ENCODE results near the gene RAD18.
A peak's percentile ranks its signal among the peaks of the same experiment; 100 is the strongest.

RAD18 gene

DNA sequence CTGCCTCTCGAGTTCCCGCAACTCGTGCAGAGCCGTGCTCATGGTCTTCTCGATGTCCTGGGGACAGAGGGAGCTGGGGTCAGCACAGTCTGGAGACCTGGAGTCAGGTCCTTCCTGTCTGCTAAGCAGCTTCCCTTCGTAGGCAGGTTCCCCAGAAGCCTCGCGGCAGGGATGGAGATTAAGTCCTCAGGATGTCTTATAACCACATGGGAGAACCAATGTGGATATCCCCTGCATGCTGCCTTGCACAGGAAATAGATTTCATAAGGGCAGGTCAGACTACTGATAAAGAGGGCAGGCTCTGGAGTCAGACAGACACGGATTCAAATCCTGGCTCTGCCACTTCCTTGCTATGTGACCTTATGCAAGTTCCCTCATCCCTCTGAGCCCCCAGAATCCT, 22.6 kb upstream of the RAD18 start:
- DNase-seq (ENCODE audit: low spot score): no peak

DNA sequence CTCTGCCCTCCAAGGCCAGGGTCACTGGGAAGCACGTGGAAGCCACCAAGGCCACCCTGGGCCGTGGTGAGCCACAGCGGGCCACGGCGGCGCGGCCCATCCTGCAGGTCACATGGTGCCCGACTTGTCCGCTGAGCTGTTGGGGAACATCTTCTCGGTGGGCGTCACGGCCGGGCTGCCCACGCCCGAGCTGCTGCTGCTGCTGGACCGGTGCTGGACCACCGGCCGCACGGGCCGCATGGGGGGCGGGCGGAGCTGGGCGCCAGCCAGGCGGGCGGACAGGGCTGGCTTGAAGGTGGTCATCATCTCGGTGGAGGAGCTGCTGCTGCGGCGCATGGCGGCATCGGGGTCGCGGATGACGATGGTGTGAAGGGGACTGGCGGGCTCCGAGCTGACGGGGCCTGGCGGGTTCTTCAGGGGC, 22.1 kb upstream of the RAD18 start:
- DNase-seq (ENCODE audit: low spot score): no peak

DNA sequence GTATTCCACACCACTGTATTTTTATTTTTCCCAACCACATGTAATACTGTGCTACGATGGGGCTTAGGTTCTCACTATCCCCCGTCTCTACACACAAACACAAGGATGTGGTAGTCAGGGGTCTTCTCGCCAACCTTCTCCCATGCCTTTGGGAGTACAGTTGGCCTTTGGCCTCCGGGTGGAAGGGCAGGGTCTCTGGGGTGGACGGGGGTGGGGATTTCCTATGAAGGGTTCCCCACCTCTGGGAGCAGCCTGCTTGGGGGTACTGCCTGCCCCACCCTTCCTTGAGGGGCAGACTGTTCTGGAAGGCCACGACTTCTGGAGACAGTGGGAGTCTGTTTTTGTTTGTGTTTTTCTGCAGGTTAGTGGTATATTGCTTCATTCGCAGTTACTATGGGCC, 21.3 kb upstream of the RAD18 start:
- no peak for DNase-seq (ENCODE audit: low spot score)

DNA sequence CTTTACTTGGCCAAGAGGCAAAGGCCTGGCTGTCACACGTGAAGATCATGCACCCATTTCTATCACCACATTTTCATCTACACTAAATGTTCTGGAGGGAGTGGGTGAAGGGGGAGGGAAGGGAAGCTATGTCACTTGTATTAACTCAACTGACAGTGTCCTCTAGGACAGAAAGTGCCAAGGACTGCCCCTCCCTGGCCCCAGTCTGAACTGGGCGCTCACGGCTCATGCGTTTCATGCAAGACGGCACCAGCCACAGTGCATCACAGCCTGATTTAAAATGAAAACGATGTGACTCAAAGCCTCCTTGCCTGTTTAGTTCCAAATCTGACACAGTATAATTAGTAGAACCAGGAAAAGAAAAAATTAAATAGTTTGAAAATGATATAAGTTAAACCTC, 20.8 kb upstream of the RAD18 start:
- DNase-seq (ENCODE audit: low spot score): no peak

GRCh38 chr3:8983591-8983990, 20.3 kb upstream of the RAD18 start:
- DNase-seq (ENCODE audit: low spot score): no peak

GRCh38 chr3:8983026-8983425, 19.8 kb upstream of the RAD18 start:
- no peak for DNase-seq (ENCODE audit: low spot score)

- no peak for DNase-seq (ENCODE audit: low spot score)
These were observed 19.2 kb upstream of the RAD18 start for GRCh38 chr3:8982509-8982908.

GRCh38 chr3:8981700-8982099, 18.4 kb upstream of the RAD18 start:
- no peak for DNase-seq (ENCODE audit: low spot score)

DNA sequence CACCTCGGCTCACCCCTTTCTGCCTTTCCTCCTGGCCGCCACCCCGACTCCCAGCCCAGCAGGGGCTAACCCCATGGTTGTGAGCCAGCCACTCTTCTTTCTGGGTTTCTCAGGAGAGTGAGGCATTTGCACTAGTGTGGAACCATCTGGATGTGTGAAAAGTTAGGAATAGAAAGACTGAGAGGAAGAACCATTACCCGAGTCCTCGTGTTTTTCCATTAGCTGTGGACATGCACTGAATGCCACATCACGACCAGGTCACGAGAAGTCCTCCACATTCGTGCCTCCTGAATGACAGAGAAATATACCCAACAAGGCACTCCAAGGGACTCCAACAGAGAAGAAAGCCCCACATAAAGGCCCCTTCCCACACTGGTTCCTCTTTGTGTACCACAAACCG, 18.0 kb upstream of the RAD18 start:
- no peak for DNase-seq (ENCODE audit: low spot score)

GRCh38 chr3:8980756-8981257, 17.5 kb upstream of the RAD18 start:
- DNase-seq (ENCODE audit: low spot score): no peak

DNA sequence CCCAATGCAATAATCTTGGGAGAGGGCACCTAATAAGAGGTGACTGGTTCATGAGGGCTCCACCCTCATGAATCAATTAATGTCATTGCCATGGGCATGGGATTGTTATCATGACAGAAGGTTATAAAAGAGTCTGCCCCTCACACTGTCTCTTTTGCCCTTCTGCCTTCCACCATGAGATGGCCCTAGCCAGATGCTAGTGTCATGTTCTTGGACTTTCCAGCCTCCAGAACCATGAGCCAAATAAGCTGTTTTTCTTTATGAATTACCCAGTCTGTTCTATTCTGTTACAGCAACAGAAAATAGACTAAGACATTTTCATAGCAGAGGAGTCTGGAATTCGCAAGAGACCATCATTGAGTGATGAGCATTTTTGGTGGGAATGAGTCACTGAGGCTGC, 16.0 kb upstream of the RAD18 start:
- no peak for DNase-seq (ENCODE audit: low spot score)

GRCh38 chr3:8978551-8978950, 15.3 kb upstream of the RAD18 start:
- no peak for DNase-seq (ENCODE audit: low spot score)

- DNase-seq (ENCODE audit: low spot score): no peak
These were observed 13.4 kb upstream of the RAD18 start for GRCh38 chr3:8976540-8977182.

DNA sequence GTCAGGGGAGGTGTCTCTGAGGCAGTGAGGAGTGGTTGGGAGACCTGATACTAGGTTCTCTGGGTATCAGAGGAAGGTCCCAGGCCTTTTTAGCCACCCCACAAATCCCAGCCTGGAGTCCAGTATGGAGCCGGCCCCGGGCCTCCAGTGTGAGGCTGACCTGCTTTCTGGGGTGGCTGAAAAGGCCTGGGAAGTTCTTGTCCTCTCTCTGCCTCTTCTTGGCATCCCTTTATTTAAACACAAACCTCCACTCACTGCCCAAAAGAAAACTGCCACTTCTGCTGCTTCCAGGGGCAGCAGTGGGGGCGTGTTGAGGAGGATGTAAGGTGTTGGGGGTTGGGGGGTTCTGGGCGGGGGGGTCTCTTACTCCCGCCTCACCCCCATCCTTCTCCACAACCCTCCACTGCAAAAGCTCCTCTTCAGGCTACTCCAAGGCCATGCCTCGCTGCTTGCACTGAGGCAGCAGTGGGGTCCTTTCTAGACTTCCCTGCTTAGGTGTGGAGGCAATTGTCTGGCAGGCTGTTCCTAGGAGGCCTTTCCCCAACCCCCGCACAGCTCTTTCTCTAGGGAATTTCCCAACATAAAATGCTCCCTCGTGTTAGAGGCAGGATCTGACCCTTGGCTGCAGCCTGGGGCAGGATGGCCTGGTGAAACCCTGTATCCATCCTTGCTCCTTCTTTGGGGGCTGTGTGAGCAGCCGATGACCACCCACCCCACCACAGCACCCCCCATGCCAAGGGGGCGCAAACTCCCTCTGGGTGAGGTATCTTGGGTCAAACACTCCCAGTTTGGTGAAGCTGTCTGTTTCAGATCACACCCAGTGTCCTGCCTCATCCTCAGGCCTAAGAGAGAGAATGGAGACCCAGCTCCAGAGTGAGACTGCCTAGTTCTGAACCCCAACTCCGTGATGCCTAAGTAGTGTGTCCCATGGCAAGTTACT, 12.1 kb upstream of the RAD18 start:
- no peak for DNase-seq (ENCODE audit: low spot score)

- DNase-seq (ENCODE audit: low spot score): no peak
These were observed 11.2 kb upstream of the RAD18 start for GRCh38 chr3:8974458-8974857.

GRCh38 chr3:8972639-8973038, 9.4 kb upstream of the RAD18 start:
- peak; percentile 45 for DNase-seq (ENCODE audit: low spot score)

- DNase-seq (ENCODE audit: low spot score): peak; percentile 73
These were observed 7.8 kb upstream of the RAD18 start for GRCh38 chr3:8970971-8971589.

DNA sequence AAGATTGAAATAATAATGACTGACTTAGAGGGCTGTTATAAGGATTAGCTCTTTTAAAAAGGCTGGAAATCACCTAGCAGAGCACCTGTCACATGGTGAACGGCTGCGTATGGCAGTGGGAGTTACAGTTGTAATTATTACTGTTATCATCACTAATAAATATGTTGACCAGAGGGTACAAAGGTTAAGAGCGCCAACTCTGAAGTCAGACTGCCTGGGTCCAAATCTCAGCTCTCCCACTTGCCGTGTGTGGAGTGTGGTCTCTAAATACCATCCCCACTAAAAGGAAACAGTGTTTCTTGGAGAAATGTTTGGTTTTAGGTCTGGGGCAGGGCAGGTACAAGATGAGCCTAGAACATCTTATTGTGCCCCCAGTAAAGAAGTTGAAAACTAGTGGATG, 6.0 kb upstream of the RAD18 start:
- no peak for DNase-seq (ENCODE audit: low spot score)

DNA sequence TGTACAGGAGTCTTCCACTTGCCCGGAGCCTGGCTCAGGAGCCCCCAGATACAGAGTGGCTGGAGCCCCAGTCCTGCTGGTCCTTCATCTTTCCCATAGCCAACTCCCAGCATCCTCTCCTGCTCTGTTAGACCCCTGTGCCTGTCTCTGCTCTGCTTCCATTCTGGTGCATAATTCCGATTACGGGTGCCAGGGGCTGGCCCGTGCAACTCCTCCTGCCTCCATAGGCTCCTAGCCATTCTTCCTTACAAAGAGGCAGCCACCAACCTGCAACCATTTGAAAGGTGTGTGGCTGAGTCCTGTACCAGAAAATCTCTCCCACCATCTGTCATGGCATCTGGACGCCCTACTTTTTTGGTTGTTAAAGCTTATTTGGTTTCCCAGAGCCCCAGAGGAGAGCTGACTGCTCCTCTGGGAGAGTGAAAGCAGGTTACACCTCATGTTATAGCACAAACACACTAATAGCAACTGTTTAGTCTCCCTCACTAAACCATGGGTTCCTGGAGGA, 5.2 kb upstream of the RAD18 start:
- DNase-seq (ENCODE audit: low spot score): no peak

- no peak for DNase-seq (ENCODE audit: low spot score)
These were observed 4.3 kb upstream of the RAD18 start for GRCh38 chr3:8967553-8967952.

- DNase-seq (ENCODE audit: low spot score): no peak
These were observed 3.6 kb upstream of the RAD18 start for GRCh38 chr3:8966820-8967348.

DNA sequence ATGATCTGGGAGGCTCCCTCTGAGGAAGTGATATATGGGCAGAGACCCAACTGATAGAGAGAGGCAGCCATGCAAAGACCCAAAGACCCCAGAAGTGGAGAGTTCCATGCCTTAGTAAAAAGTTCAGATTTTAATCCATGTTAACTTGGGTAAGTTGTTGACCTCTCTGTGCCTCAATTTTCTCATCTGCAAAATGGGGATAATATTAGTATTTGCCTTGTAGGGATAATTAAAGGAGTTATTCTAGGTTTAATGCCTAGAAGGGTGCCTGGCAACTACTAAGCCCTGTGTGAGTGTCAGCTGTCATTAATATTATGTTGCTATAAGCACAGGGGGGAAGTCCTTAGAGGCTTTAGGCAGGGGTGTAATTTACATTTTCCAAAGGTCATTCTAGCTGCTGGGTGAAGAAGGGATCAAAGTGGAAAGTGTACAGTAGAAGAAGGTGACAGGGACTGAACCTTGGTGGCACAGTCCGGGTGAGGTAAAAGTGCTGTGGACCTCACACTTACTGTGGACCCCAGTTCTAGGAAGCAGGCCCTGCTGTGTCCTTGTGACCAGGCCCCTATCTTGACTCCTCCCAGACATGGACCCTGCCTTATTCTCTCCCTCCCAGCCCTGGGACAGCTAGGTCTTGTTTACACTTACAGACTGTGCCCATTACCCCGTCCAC, 3.0 kb upstream of the RAD18 start:
- no peak for DNase-seq (ENCODE audit: low spot score)
